K562 (cell line): Measurements from ENCODE around the gene TMEM192. TPM values are rescaled to one million over a fixed set of nuclear protein-coding genes. Genes with fewer than 3 reads are reported as not detected.

Experiments
- FOXP1 ChIP-seq: sonication (generic); formaldehyde crosslinking; IDR thresholded peaks from 2 replicates; pipeline ENCODE4 v1.8.0; 2022; ENCODE audit warnings: mild to moderate bottlenecking, missing genetic modification reagents
- GTF2A2 ChIP-seq: IDR thresholded peaks from 2 replicates; pipeline ENCODE4 v1.6.1; 2016; ENCODE audit warnings: mild to moderate bottlenecking, missing genetic modification characterization, missing compliant biosample characterization
- NCOR1 ChIP-seq: fragments of 450-650 bp; IDR thresholded peaks from 2 replicates; pipeline ENCODE4 v1.6.1; 2016; ENCODE audit warnings: mild to moderate bottlenecking, moderate library complexity
- PHF20 ChIP-seq: fragments of 450-650 bp; IDR thresholded peaks from 2 replicates; pipeline ENCODE4 v1.6.1; 2018; ENCODE audit not compliant: partially characterized antibody
- POLR2AphosphoS5 ChIP-seq: IDR thresholded peaks from 2 replicates; pipeline ENCODE4 v1.6.1; 2011; ENCODE audit warnings: mild to moderate bottlenecking, low read depth, low read length, moderate library complexity; ENCODE audit not compliant: control insufficient read depth, insufficient read depth
- SIX5 ChIP-seq, 2 experiments: IDR thresholded peaks; 2 replicates each; pipeline ENCODE4 v1.6.1; 2011; ENCODE audit warnings: low read length in 2 of 2, borderline replicate concordance in 1 of 2, low read depth in 1 of 2, mild to moderate bottlenecking in 1 of 2, moderate library complexity in 1 of 2; ENCODE audit not compliant: insufficient read depth in 1 of 2
- SNRNP70 ChIP-seq: fragments of 200-400 bp; formaldehyde crosslinking; optimal IDR thresholded peaks from 2 replicates; pipeline ENCODE3; 2017; ENCODE audit warnings: low read depth, low read length
- SP1 ChIP-seq: sonication (generic); formaldehyde crosslinking; IDR thresholded peaks from 2 replicates; pipeline ENCODE4 v1.8.1; 2022; ENCODE audit warnings: mild to moderate bottlenecking, missing genetic modification reagents
- U2AF1 ChIP-seq: fragments of 200-400 bp; formaldehyde crosslinking; optimal IDR thresholded peaks from 2 replicates; pipeline ENCODE3; 2017; ENCODE audit warnings: mild to moderate bottlenecking, low read depth, low read length, moderate library complexity
- ZNF197 ChIP-seq: fragments of 200-800 bp; sonication (Bioruptor generic); IDR thresholded peaks from 2 replicates; pipeline ENCODE4 v1.6.1; 2016; ENCODE audit warnings: low read depth, missing genetic modification characterization, missing compliant biosample characterization
- polyA plus RNA-seq, 8 experiments: library from polyadenylated mRNA; depleted of rRNA in 4 of 8; stranded (reverse) in 5 of 8; unstranded in 3 of 8; fragments of >200 nt; fragmentation: Nextera tagmentation in 2 of 8; fragmentation: Illumina TruSeq in 1 of 8; extraction: Ambion mirVana in 2 of 8; extraction: Trizol in 1 of 8; gene quantifications; 2 replicates each; pipeline versions ENCODE4 v1.2.1 to v1.2.3, GENCODE V29; 2011 to 2014; ENCODE audit warnings: inconsistent platforms in 1 of 8, missing spikeins in 1 of 8
- total RNA-seq, 7 experiments: library from RNA; depleted of rRNA in 6 of 7; stranded (reverse); fragments of >200 nt in 6 of 7; fragmentation: Illumina TruSeq in 2 of 7; extraction: Trizol in 2 of 7; gene quantifications; 2 replicates each; pipeline versions ENCODE4 v1.2.1 to v1.2.3, GENCODE V29; 2011 to 2021; ENCODE audit warnings: low replicate concordance in 1 of 7
- TF ChIP-seq, protein P1 (sequence below), 2 experiments: fragments of 450-650 bp in 1 of 2; sonication (generic) in 1 of 2; formaldehyde crosslinking in 1 of 2; IDR thresholded peaks; 2 replicates each; pipeline versions ENCODE4 v1.7.1 to v1.9.0; 2016 to 2022; ENCODE audit warnings: inconsistent platforms in 1 of 2, mild to moderate bottlenecking in 1 of 2, missing genetic modification reagents in 1 of 2
- TF ChIP-seq, protein P2 (sequence below): fragments of 200-800 bp; sonication (Bioruptor generic); IDR thresholded peaks from 2 replicates; pipeline ENCODE4 v1.6.1; 2017; ENCODE audit warnings: missing genetic modification characterization, missing compliant biosample characterization
- TF ChIP-seq, protein P3 (sequence below), 2 experiments: IDR thresholded peaks; 2 replicates each; pipeline ENCODE4 v1.6.1; 2012; ENCODE audit warnings: improper control_type of control experiment in 2 of 2, low read depth in 2 of 2, low read length in 2 of 2, borderline replicate concordance in 1 of 2

The TMEM192 gene
- total and polyA plus RNA-seq, 9 of the 15 experiments (the other 6 are each of a cell fraction or from before 2014, with no cell fraction given) = 4.4 to 28.5 (median 13.3) TPM

DNA sequence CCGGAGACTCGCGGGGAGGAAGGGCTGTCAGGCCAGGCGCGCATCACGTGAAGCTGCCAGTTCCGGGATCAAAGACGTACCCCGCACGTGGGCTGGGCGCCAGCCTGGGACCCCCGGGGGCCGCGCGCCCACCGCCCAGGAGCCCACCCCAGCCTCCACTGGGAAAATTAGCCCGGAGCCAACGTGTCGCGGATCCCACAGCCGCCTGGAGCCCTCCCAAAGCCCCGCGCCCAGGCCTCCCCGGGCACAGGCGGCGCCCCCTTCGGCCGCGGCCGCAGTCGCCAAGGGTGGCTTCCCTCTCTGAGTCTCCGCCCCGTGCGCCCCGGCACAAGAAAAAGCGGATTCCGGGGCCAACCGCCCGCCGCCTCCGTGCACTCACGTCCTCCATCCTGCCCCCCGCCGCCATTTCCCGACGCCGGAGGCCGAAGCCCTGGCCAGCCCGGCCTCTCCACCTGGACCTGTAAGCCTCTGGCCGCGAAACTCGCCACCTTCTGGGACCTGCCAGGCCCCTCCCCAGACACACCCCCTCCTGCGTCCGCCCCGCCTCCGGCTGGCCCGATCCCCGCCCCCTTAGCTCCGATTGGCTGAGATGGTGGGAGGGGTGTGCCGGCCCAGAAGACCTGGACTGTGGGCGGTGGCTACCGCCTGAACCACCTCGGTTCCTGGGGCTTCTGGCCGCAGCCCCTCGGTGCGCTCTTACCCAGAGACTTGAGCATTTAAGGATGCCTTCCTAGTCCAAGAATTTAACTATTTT, at the start of gene TMEM192 (continued):
- TF ChIP-seq, protein P1, sequence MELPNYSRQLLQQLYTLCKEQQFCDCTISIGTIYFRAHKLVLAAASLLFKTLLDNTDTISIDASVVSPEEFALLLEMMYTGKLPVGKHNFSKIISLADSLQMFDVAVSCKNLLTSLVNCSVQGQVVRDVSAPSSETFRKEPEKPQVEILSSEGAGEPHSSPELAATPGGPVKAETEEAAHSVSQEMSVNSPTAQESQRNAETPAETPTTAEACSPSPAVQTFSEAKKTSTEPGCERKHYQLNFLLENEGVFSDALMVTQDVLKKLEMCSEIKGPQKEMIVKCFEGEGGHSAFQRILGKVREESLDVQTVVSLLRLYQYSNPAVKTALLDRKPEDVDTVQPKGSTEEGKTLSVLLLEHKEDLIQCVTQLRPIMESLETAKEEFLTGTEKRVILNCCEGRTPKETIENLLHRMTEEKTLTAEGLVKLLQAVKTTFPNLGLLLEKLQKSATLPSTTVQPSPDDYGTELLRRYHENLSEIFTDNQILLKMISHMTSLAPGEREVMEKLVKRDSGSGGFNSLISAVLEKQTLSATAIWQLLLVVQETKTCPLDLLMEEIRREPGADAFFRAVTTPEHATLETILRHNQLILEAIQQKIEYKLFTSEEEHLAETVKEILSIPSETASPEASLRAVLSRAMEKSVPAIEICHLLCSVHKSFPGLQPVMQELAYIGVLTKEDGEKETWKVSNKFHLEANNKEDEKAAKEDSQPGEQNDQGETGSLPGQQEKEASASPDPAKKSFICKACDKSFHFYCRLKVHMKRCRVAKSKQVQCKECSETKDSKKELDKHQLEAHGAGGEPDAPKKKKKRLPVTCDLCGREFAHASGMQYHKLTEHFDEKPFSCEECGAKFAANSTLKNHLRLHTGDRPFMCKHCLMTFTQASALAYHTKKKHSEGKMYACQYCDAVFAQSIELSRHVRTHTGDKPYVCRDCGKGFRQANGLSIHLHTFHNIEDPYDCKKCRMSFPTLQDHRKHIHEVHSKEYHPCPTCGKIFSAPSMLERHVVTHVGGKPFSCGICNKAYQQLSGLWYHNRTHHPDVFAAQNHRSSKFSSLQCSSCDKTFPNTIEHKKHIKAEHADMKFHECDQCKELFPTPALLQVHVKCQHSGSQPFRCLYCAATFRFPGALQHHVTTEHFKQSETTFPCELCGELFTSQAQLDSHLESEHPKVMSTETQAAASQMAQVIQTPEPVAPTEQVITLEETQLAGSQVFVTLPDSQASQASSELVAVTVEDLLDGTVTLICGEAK (IDR thresholded peaks at IDR 0.05) = peak; percentile 84
- TF ChIP-seq, protein P1 (CRISPR knock-in tag; IDR thresholded peaks at IDR 0.05) = no peak
- TF ChIP-seq SNRNP70 (no peak), NCOR1 (no peak), POLR2AphosphoS5 (peak; percentile 59), PHF20 (peak; percentile 88), ZNF197 (CRISPR knock-in tag) (no peak), FOXP1 (no peak), GTF2A2 (tag) (no peak), SP1 (CRISPR knock-in tag) (peak; percentile 86), U2AF1 (peak; percentile 50), SIX5 (IDR thresholded peaks at IDR 0.05; ENCODE audit: borderline replicate concordance in 1 of 2, insufficient read depth in 1 of 2, low read depth in 1 of 2, low read length in 2 of 2) (no peak)
- TF ChIP-seq, protein P2, sequence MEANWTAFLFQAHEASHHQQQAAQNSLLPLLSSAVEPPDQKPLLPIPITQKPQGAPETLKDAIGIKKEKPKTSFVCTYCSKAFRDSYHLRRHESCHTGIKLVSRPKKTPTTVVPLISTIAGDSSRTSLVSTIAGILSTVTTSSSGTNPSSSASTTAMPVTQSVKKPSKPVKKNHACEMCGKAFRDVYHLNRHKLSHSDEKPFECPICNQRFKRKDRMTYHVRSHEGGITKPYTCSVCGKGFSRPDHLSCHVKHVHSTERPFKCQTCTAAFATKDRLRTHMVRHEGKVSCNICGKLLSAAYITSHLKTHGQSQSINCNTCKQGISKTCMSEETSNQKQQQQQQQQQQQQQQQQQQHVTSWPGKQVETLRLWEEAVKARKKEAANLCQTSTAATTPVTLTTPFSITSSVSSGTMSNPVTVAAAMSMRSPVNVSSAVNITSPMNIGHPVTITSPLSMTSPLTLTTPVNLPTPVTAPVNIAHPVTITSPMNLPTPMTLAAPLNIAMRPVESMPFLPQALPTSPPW (CRISPR knock-in tag) = peak; percentile 57
- TF ChIP-seq, protein P3, sequence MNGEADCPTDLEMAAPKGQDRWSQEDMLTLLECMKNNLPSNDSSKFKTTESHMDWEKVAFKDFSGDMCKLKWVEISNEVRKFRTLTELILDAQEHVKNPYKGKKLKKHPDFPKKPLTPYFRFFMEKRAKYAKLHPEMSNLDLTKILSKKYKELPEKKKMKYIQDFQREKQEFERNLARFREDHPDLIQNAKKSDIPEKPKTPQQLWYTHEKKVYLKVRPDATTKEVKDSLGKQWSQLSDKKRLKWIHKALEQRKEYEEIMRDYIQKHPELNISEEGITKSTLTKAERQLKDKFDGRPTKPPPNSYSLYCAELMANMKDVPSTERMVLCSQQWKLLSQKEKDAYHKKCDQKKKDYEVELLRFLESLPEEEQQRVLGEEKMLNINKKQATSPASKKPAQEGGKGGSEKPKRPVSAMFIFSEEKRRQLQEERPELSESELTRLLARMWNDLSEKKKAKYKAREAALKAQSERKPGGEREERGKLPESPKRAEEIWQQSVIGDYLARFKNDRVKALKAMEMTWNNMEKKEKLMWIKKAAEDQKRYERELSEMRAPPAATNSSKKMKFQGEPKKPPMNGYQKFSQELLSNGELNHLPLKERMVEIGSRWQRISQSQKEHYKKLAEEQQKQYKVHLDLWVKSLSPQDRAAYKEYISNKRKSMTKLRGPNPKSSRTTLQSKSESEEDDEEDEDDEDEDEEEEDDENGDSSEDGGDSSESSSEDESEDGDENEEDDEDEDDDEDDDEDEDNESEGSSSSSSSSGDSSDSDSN (IDR thresholded peaks at IDR 0.05; ENCODE audit: borderline replicate concordance in 1 of 2, low read depth in 2 of 2, low read length in 2 of 2) = 0 out of 4 replicates have a peak, but pooled peaks of 1 of the 2 experiments have one; percentile 4
